Activated B cell treated with CpG ODN at 0.5 μM for 24 hours (primary cell): ENCODE data around the gene ALPG. TPM values are rescaled to one million over a fixed set of nuclear protein-coding genes. Genes with fewer than 3 reads are reported as not detected.

Experiments used
- ATAC-seq: fragments of 200-7000 bp; cut with Tn5 transposase; one replicate; pipeline ENCODE4 v1.10.0; 2021; ENCODE audit warnings: low read depth, mild to moderate bottlenecking, moderate library complexity
- CTCF ChIA-PET: fragments of 350-600 bp; sonication (Branson Sonifier 250); formaldehyde crosslinking; loops from one replicate; lab custom pipeline; 2021; ENCODE audit warnings: antibody characterized with exemption; lab: Charles Lee
- POLR2A ChIA-PET: fragments of 350-600 bp; sonication (Branson Sonifier 250); formaldehyde crosslinking; loops from one replicate; lab custom pipeline; 2021; ENCODE audit warnings: antibody characterized with exemption; lab: Charles Lee
- DNase-seq: peaks from one replicate; pipeline ENCODE4 v3.0.0; 2022
- H3K27ac Mint-ChIP-seq: one replicate; pipeline ENCODE4 v1.8.0; 2020; ENCODE audit warnings: mixed read lengths
- H3K27me3 Mint-ChIP-seq: one replicate; pipeline ENCODE4 v1.8.0; 2021; ENCODE audit warnings: mixed read lengths
- H3K36me3 Mint-ChIP-seq: one replicate; pipeline ENCODE4 v1.8.0; 2021; ENCODE audit warnings: low read depth, mixed read lengths
- H3K4me1 Mint-ChIP-seq: one replicate; pipeline ENCODE4 v1.8.0; 2021; ENCODE audit warnings: mixed read lengths
- H3K4me3 Mint-ChIP-seq: one replicate; pipeline ENCODE4 v1.8.0; 2020; ENCODE audit warnings: mild to moderate bottlenecking, mixed read lengths
- H3K9me3 Mint-ChIP-seq: one replicate; pipeline ENCODE4 v1.8.0; 2020; ENCODE audit warnings: mixed read lengths
- intact Hi-C: fragments of 100-400 bp; cut with micrococcal nuclease; formaldehyde crosslinking; loops from one replicate; pipeline ENCODE4 v1.15.1; 2024
- total RNA-seq: library from RNA; stranded (reverse); gene quantifications from 2 replicates; pipeline ENCODE4 v1.2.3, GENCODE V29; 2022
- TF ChIP-seq, protein P1 (sequence below): fragments of 200-600 bp; IDR thresholded peaks from one replicate; pipeline ENCODE4 v1.8.0; 2022; ENCODE audit warnings: antibody characterized with exemption, mild to moderate bottlenecking

Gene ALPG
- total RNA-seq, 1 donor from 2014 or later, result not detected

- ChIA-PET POLR2A (no interaction called here), CTCF (no interaction called here)
- intact Hi-C loops, result no loop called here
- H3K27ac Mint-ChIP-seq, result no peak overlapping the region
- no peak for DNase-seq
- H3K27me3 Mint-ChIP-seq, result peaks cover 1% of the 10 kb centered on the region
- TF ChIP-seq, protein P1, sequence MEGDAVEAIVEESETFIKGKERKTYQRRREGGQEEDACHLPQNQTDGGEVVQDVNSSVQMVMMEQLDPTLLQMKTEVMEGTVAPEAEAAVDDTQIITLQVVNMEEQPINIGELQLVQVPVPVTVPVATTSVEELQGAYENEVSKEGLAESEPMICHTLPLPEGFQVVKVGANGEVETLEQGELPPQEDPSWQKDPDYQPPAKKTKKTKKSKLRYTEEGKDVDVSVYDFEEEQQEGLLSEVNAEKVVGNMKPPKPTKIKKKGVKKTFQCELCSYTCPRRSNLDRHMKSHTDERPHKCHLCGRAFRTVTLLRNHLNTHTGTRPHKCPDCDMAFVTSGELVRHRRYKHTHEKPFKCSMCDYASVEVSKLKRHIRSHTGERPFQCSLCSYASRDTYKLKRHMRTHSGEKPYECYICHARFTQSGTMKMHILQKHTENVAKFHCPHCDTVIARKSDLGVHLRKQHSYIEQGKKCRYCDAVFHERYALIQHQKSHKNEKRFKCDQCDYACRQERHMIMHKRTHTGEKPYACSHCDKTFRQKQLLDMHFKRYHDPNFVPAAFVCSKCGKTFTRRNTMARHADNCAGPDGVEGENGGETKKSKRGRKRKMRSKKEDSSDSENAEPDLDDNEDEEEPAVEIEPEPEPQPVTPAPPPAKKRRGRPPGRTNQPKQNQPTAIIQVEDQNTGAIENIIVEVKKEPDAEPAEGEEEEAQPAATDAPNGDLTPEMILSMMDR, result no peak
- H3K36me3 Mint-ChIP-seq, result no peaks in the 10 kb centered on the region
- no peak overlapping the region for H3K4me3 Mint-ChIP-seq
- H3K4me1 Mint-ChIP-seq, result no peaks in the 10 kb centered on the region
- no peaks in the 10 kb centered on the region for H3K9me3 Mint-ChIP-seq
- no peak for ATAC-seq
Measured at GRCh38 chr2:232435375-232435648, 28.7 kb downstream of the ALPG start.

GRCh38 chr2:232435805-232436204 lies 29.2 kb downstream of the ALPG start:
- ATAC-seq, result no peak
- Mint-ChIP-seq H3K27me3 (peaks cover 3% of the 10 kb centered on the region), H3K27ac (no peak overlapping the region), H3K4me3 (no peak overlapping the region), H3K36me3 (no peaks in the 10 kb centered on the region), H3K4me1 (no peaks in the 10 kb centered on the region), H3K9me3 (no peaks in the 10 kb centered on the region)
- intact Hi-C loops, result no loop called here
- TF ChIP-seq, protein P1, result no peak
- DNase-seq, result no peak
- CTCF ChIA-PET, result no interaction called here
- POLR2A ChIA-PET, result no interaction called here

DNA sequence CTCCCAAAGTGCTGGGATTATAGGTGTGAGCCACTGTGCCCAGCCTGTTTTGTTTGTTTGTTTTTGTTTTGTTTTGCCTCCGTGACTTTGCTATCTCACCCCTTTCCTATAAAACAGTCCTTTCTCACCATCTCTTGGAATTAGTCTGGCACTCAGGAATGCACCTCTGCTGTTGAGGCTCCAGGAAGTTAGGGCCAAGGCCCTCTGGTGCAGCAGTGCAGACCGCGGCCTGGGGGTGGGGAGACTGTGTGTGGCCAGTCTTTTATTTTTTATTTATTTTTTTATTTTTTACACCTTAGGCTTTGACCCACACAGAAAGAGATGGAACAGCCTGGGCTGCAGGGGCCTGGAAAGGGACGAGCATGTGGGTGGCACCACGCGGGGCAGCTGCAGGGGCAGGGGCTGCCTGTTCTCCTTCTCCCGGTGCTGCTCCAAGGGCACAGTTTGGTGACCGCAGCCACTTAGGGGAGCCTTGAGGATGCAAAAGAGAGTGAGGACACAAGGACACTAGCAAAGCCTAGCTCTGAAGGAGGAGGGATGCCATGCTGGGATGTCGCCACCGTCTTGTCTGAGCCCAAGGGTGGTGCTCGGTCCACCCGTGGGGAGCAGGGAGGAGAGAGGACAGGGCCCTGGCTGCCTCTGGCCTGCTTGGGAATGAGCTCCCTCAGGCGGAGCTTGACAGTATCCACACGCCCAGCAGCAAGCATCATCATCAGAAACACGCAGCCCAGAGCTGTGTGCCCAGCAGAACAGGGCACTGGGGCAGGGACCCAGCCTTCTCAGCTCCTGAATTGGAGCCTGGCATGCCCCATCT lies 29.9 kb downstream of the ALPG start:
- TF ChIP-seq, protein P1, result no peak
- CTCF ChIA-PET, result interaction anchor here (1.3 kb wide), 1 partner anchor 511 kb away, joined by 3 read pairs; no protein-coding TSS in a partner anchor
- Mint-ChIP-seq H3K27me3 (peaks cover 3% of the 10 kb centered on the region), H3K36me3 (no peaks in the 10 kb centered on the region), H3K4me1 (no peaks in the 10 kb centered on the region), H3K9me3 (no peaks in the 10 kb centered on the region), H3K4me3 (no peak overlapping the region), H3K27ac (no peak overlapping the region)
- no peak for ATAC-seq
- intact Hi-C loops, result no loop called here
- POLR2A ChIA-PET, result no interaction called here
- no peak for DNase-seq

DNA sequence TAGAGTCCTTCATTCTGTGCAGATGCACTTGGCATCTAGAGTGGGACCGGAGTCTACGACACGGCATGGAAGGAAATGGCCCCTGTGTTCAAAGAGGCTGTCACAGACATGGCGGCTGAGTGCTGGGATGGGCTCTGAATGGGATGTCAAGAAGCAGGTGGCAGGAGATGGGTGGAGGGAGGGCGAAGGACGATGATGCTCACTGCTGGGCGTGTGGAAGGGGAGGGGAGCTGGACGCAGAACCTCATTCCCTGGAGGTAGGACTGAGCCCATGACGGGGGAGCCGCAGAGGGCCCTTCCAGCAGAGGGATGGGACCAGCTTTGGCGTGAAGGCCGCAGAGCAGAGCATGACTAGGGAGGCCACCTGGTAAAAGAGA lies 30.5 kb downstream of the ALPG start:
- no peaks in the 10 kb centered on the region for H3K9me3 Mint-ChIP-seq
- no peaks in the 10 kb centered on the region for H3K4me1 Mint-ChIP-seq
- no peaks in the 10 kb centered on the region for H3K36me3 Mint-ChIP-seq
- no peak for DNase-seq
- peaks cover 3% of the 10 kb centered on the region for H3K27me3 Mint-ChIP-seq
- H3K27ac Mint-ChIP-seq, result no peak overlapping the region
- no peak for ATAC-seq
- CTCF ChIA-PET, result interaction anchor here (1.3 kb wide), 1 partner anchor 512 kb away, joined by 3 read pairs; no protein-coding TSS in a partner anchor
- TF ChIP-seq, protein P1, result no peak
- intact Hi-C loops, result no loop called here
- POLR2A ChIA-PET, result interaction anchor here (0.7 kb wide), 1 partner anchor 539 kb away, joined by 3 read pairs; no protein-coding TSS in a partner anchor
- H3K4me3 Mint-ChIP-seq, result no peak overlapping the region

- TF ChIP-seq, protein P1, result no peak
- DNase-seq, result no peak
- ChIA-PET POLR2A (interaction anchor here (0.7 kb wide), 1 partner anchor 539 kb away, joined by 3 read pairs; no protein-coding TSS in a partner anchor), CTCF (interaction anchor here (1.3 kb wide), 1 partner anchor 513 kb away, joined by 3 read pairs; no protein-coding TSS in a partner anchor)
- Mint-ChIP-seq H3K4me3 (no peak overlapping the region), H3K4me1 (no peaks in the 10 kb centered on the region), H3K9me3 (no peaks in the 10 kb centered on the region), H3K36me3 (no peaks in the 10 kb centered on the region), H3K27ac (no peak overlapping the region), H3K27me3 (peaks cover 3% of the 10 kb centered on the region)
- ATAC-seq, result no peak
- intact Hi-C loops, result no loop called here
Measured at GRCh38 chr2:232438091-232438490, 31.4 kb downstream of the ALPG start.
